Ecto neural progenitor cell (in vitro differentiated cells): ENCODE results near the gene UROC1.

ENCODE experiments used
- DNase-seq: peaks from one replicate; pipeline ENCODE4 v3.0.0-alpha.2; 2018; ENCODE audit warnings: low spot score

The UROC1 gene

DNA sequence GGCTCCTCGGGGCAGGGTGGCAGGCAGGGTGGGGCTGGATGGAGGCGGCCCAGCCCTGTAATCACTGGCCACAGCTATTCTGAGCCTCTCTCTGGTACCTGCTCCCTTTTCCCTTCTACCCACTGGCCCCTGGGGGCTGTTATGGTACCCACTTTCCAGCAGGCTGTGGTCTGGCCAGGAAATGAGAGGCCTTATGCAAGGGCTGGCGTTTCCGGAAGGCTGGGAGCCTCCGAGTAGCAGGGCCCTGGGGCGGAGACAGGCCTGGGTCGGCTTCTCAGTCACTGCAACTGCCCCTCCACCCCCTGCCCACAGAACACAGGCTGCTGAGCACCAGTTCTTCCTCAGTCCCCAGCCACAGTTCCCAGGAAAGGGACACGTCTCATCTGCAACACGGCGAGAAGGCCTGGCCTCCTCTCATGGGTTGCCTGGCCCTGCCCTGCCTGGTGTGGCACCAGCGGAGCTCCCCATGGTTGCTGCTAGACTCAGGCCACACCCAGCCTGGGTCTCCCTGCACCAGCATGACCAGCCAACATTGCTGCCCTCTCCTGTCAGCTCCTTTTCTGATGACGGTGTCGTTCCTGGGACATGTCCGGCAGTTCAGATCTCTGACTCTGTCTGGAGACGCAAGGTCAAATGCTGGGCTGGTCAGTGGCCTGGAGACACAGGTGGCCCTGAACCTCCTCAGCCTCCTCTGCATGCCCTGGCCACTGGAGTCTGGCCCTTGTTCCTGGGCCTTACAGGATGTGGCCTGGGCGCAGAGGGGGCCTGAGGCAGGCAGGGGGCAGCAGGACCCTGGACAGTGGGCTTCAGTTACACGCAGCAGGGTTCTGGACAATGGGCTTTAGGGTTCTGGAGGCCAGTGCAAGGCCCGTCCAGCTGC is 12.8 kb upstream of the UROC1 start:
- DNase-seq, result no peak

DNA sequence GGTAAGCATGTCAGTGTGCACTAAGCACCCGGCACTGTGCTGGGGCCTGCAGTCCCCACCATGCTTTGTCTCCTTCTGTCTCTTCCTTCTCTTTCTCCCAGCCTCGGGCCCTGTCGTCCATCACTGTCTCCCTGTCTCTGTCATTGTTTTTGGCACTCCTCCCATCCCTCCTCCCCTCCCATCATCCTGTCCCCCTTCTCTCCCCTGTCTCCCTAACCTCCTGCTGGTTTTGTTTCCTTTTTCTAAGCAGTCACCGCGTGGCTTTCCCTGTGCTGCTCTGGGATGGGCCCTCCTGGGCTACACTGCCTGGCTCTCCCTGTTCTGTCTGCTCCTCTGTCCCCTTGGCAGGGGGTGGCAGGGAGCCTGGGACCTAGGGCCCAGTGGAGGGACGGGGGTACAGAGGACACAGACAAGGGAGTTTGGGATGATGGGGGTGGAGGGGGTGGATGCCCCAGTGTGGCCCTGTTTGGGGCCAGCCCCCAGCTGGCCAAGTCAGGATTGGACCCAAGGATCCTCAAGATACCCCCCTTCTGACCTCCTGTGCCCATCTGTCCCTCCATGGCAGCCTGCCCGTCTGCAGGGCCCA is 12.1 kb upstream of the UROC1 start:
- DNase-seq, result no peak

GRCh38 chr3:126528800-126529541 is 11.4 kb upstream of the UROC1 start:
- no peak for DNase-seq

- no peak for DNase-seq
Observed at GRCh38 chr3:126528419-126528799, 10.8 kb upstream of the UROC1 start.

DNA sequence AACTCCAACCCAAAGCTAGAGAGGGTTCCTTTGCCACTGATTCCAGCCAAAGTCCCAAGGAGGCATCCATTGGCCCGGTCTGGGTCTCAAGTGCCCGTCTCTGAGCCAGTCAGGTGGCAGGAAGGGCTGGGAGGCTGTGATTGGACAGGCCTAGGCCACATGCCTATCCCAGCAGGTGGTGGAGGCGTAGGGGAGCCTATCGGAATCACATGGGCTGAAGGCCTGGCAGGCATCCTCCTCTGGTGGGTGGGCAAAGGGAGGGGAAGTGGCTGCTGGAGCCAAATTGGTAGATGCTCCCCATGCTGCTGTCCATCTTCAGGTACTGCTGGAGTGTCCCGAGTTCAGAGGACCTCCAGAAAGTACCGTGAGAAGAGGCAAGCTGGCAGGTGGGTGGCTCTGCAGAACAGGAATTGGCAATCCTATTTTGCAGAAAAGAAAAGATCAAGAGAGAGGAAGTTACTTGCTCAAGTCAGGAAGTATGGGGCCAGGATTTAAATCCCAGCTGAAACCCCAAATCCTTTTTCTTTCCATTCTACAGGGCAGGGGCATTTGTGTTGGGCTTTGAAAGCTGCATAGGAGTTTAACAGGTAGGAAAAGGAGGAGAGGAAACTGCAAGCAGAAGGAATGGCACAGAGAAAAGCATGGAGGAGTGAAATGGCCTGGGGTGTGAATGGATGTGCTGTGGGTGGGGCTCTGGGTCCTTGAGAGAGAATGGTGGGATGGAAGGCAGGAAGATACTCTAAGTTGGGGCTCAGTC is 10.1 kb upstream of the UROC1 start:
- no peak for DNase-seq

DNA sequence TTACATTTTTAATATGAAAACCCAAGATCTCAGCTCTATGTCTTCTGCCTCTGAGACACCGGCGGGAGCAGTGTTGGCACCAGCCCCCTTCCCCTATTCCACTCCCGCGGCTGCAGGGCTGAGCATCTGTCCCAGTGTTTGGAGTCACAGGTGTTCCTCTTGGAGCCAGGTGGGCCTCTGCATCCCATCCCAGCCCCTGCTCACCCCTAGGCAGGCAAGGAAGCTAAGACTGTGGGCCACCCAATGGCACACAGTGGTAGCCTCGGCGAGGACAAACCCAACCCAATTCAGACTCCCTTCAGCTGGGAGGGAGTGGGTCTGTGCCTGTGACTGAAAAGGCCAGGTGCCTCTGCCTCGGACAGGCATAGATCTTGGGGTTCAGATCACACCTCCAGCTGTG is 9.4 kb upstream of the UROC1 start:
- DNase-seq, result no peak

DNA sequence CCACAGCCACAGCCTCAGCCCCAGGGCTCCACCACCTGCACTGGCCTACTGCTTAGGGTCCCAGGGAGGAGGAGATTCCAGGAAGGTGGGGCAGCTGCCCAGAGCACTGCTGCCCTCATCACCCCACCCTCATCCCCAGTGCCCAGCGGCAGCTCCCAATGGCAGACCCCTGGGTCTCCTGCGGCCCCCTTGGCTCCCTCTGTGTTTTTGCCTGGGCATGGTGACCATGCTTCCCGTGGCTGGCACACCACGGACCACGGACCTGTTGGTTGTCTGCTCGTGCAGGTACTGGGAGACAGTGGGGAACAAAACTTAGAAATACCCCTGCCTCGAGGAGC is 9.1 kb upstream of the UROC1 start:
- no peak for DNase-seq

- no peak for DNase-seq
Observed at GRCh38 chr3:126525853-126526667, 8.5 kb upstream of the UROC1 start.

GRCh38 chr3:126525091-126525852 is 7.7 kb upstream of the UROC1 start:
- no peak for DNase-seq

DNA sequence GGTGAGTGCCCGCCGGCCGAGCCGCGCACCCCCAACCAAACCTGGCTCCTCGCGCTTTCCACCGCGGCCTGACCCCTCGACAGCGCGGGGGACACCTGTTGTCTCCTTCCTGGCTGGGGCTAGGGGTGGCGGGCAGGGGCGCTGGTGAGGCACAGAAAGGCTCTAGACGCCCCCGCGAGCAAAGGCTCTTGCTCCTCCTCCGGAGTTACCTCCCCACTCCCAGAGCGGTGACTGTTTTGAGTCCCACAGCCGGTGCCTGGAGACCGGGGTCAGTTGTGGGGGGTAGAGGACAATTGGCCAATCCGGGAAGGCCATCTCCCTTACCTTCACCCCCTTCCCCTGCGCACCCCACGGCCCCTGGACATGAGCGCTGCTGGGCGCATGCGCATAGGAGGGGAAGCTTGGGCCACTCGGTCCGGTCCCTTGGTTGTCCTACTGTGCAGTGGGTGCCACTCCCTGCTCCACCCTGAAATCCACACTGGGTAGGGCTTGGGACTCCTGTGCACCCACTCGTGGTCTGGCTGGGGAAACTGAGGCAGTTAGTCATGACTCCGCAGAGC is 6.9 kb upstream of the UROC1 start:
- DNase-seq, result peak; percentile 65

DNA sequence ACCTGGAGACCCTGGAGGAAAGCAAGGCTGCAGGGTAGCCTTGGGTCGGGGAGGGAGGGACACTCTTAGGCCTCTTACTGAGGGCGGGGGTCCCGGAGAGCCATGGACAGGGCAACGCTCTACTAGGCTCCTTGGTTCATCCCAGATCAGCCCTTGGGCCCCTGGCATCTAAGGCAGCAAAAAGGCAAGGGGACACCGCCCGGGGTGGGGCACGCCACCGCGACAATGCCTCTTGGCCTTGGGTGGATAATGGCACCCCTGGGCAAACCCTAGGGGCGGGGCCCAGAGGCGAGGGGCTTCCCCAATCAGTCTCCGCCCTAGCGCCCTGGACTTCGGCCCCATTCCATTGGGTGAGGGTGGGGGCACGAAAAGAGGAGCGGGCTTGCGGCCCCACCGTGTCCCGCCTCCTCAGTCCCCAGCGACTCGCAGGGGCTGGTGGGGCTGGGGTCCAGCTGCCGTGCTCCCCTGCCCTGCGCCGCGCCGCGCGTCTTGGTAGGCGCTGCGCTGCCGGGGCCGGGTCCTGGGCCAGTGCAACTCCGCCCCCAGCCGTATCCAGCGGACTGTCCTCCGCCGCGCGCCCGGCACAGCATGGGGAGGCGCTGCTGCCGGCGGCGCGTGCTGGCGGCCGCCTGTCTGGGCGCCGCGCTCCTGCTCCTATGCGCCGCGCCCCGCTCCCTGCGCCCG is 6.3 kb upstream of the UROC1 start, which contains the start of gene CHST13:
TSS of gene CHST13 (plus strand) at position 411 of the 684 bp plus-strand sequence. CDS start at position 589, 178 bp downstream.
- DNase-seq, result peak; percentile 78

DNA sequence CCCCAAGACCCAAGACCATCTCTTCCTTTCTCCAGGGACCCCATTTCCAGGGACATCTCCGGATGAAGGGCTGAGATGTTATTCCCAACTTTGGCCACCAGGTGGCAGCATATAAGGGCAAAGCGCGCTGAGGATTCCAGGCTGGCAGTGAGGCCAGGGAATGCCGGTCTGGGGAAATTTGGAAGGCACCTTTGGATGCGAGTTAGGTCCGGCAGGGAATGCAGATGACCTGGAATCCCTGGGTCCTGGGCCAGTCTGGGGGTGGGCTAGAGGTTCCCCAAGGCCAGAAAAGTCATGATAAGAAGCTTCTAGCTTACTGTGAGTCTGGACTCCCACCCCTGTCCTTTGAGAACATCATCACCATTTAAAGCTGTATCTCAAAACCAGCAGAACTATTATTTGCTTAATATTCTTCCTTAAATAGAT is 4.8 kb upstream of the UROC1 start:
- DNase-seq, result peak; percentile 80

DNA sequence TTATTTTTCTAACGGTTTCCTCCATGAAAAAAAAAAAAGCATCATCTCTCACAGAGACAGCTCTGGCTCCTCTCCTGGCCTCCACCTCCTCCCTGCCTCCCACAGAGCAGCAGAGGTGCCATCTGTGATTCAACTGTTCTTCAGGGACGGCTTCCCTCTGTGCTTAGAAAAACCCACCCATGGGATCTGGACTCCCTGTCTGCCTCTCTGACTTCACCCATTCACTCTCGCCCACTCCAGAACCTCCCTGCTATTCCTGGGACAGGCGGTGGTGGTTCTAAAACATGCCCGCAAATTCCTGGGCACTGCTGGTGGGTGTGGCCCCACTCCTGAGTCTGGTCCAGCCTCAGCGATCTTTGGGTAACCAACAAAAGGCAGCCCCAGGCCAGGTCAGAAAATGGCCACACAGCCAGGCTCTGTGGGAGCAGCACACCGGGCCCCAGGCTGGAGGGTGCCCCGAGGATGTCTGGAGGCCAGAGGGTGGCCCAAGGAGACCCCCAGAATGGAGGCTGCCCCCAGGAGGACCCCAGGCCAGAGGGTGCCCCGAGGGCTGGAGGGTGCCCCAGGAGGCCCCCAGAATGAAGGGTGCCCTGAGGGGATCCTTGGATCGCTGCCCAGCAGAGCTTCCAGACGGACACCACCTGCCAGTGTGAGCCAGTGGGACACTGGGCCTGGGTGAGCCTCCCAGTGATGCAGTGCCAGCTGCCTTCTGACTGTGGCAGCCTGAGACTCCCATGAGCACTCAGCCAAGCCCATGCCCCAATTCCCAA is 3.7 kb upstream of the UROC1 start:
- no peak for DNase-seq

DNA sequence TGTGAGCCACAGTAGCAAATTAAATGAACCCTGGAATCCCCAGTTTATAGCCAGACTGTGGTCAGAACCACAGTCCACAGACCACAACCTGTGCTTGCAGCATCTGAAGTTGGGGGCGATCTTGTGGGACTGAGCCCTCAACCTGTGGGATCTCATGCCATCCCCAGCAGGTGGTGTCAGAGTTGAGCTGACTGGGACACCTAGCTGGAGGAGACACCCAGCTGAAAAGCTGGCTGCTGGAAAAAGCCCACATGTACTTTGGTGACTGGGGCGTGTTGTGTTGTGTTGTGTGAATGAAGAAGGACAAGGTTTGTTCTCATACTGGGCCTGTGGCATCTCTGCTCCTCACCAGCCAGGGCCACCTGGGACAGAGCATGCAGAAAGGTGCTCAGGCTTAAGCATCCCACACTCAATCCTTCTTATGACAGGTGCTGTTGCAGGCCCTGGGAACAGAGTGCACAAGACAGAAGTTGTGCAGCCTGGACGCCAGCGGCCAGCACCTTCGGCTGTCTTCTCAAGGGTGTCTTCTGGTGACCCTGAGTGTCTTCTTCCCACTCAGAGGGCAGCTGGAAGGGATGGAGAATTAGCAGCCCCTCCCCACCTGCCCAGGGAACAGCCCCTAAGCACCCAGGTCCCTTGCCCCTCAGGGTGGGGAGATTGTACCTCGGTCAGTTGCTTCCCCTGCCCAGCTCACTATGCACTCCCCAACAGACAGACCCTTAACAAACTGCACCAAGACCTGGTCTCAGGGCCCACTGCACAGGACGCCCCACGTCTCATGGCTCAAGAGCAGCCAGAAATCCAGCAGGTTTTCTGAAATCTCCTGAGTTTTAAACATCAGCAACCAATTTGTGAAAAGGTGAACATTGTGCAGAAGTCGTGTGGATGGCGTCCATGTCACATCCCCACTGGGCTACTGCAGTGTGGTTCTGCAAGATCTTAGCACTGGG is 2.2 kb upstream of the UROC1 start:
- DNase-seq, result no peak

- no peak for DNase-seq
Observed at GRCh38 chr3:126518779-126519177, 1.2 kb upstream of the UROC1 start.

DNA sequence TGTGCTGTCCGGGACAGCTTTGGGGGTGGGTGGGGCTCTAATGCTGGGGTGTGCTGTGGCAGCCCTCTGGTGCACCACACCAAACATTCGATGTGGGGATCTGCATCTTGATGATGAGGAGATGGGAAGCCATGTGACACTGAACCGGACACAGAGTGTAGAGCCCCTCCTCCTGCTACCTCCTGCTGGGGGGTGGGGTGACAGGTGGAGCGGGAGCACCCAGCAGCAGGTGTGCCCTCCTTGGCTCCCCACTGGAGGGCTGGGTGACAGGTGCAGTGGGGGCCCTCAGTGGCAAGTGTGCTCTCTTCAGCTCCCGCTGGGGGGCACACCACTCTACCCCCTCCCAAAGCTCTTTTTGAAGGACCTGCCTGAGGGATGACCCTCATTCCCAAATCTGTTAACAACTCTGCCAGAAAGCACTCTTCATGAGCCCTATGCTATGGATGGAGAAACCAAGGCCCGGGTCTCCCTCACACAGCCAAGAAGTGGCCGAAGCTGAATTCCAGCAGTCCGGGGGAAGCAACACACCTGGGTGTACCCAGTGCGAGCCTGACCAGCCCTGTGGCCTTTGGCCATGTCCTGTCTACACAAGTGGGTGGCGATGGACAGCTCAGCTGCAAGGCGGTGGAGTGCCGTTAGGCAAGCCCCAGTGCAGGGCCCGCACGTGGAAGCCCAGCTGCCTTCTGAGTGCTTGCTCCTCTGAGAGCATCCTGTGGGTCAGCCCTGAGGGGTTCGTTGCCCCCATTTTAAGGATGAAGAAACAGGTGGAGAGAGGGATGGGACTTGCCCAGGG is 609 bp upstream of the UROC1 start:
- no peak for DNase-seq

GRCh38 chr3:126516936-126517290 is 660 bp downstream of the UROC1 start:
- DNase-seq, result no peak
